MM.1S (cell line): ENCODE results near the gene ENHO.

Source experiments
- DNase-seq: peaks from one replicate; pipeline ENCODE4 v3.0.0-alpha.2; 2015
- H2AFZ ChIP-seq: fragments of 300-600 bp; sonication (generic); 2 replicates; pipeline ENCODE4 v1.6.0; 2016; ENCODE audit warnings: antibody characterized with exemption, low read length
- H3F3A ChIP-seq: fragments of 300-600 bp; sonication (generic); 2 replicates; pipeline ENCODE4 v1.6.1; 2016; ENCODE audit warnings: mild to moderate bottlenecking, antibody characterized with exemption, low read length, moderate library complexity, mixed read lengths; ENCODE audit not compliant: insufficient read depth
- H3K27ac ChIP-seq: fragments of 300-600 bp; sonication (generic); 2 replicates; pipeline ENCODE4 v1.5.1; 2016; ENCODE audit warnings: mild to moderate bottlenecking, low read length
- H3K27me3 ChIP-seq: fragments of 300-600 bp; sonication (generic); replicated peaks from 2 replicates; pipeline ENCODE4 v1.6.0; 2016; ENCODE audit warnings: low read length; ENCODE audit not compliant: insufficient read depth
- H3K36me3 ChIP-seq: fragments of 300-600 bp; sonication (generic); replicated peaks from 2 replicates; pipeline ENCODE4 v1.6.1; 2016; ENCODE audit warnings: mild to moderate bottlenecking, low read length, mixed read lengths; ENCODE audit not compliant: insufficient read depth
- H3K4me1 ChIP-seq: fragments of 300-600 bp; sonication (generic); 2 replicates; pipeline ENCODE4 v1.6.1; 2016; ENCODE audit warnings: low read length, mixed read lengths
- H3K4me2 ChIP-seq: fragments of 300-600 bp; sonication (generic); 2 replicates; pipeline ENCODE4 v1.6.0; 2016; ENCODE audit warnings: low read depth, low read length
- H3K4me3 ChIP-seq: fragments of 300-600 bp; sonication (generic); 2 replicates; pipeline ENCODE4 v1.5.1; 2016; ENCODE audit warnings: low read length, mixed read lengths
- H3K79me2 ChIP-seq: fragments of 300-600 bp; sonication (generic); 2 replicates; pipeline ENCODE4 v1.6.1; 2016; ENCODE audit warnings: mixed run types, low read length, mixed read lengths
- H3K9ac ChIP-seq: fragments of 300-600 bp; sonication (generic); 2 replicates; pipeline ENCODE4 v1.6.1; 2016; ENCODE audit warnings: low read length, mixed read lengths
- H3K9me2 ChIP-seq: fragments of 300-600 bp; sonication (generic); replicated peaks from 2 replicates; pipeline ENCODE4 v1.6.1; 2016; ENCODE audit warnings: mild to moderate bottlenecking, low read length, mixed read lengths; ENCODE audit not compliant: insufficient read depth
- H3K9me3 ChIP-seq: fragments of 300-600 bp; sonication (generic); replicated peaks from 2 replicates; pipeline ENCODE4 v1.6.1; 2016; ENCODE audit warnings: mild to moderate bottlenecking, low read length, mixed read lengths; ENCODE audit not compliant: insufficient read depth
- H4K20me1 ChIP-seq: fragments of 300-600 bp; sonication (generic); 2 replicates; pipeline ENCODE4 v1.6.1; 2016; ENCODE audit warnings: mild to moderate bottlenecking, low read length, moderate library complexity, mixed read lengths; ENCODE audit not compliant: insufficient read depth
- EZH2 ChIP-seq: fragments of 300-600 bp; sonication (generic); optimal IDR thresholded peaks from 2 replicates; pipeline ENCODE3; 2017; ENCODE audit warnings: low read depth, mild to moderate bottlenecking, antibody characterized with exemption, low read length, mixed read lengths
- EZH2phosphoT487 ChIP-seq: fragments of 300-600 bp; sonication (generic); IDR thresholded peaks from 2 replicates; pipeline ENCODE4 v1.6.1; 2018; ENCODE audit warnings: antibody characterized with exemption, low read length
- TF ChIP-seq, protein P1 (sequence below): fragments of 300-600 bp; sonication (generic); IDR thresholded peaks from 2 replicates; pipeline ENCODE4 v1.5.1; 2016; ENCODE audit warnings: antibody characterized with exemption, low read length, mixed read lengths

Gene ENHO

GRCh38 chr9:34570809-34571480 lies 48.2 kb upstream of the ENHO start:
- H3K9ac ChIP-seq: no peak overlapping the region
- no peak overlapping the region for H2AFZ ChIP-seq
- no peaks in the 10 kb centered on the region for H3K79me2 ChIP-seq
- no peak for TF ChIP-seq EZH2
- no peak for TF ChIP-seq EZH2phosphoT487
- TF ChIP-seq, protein P1, sequence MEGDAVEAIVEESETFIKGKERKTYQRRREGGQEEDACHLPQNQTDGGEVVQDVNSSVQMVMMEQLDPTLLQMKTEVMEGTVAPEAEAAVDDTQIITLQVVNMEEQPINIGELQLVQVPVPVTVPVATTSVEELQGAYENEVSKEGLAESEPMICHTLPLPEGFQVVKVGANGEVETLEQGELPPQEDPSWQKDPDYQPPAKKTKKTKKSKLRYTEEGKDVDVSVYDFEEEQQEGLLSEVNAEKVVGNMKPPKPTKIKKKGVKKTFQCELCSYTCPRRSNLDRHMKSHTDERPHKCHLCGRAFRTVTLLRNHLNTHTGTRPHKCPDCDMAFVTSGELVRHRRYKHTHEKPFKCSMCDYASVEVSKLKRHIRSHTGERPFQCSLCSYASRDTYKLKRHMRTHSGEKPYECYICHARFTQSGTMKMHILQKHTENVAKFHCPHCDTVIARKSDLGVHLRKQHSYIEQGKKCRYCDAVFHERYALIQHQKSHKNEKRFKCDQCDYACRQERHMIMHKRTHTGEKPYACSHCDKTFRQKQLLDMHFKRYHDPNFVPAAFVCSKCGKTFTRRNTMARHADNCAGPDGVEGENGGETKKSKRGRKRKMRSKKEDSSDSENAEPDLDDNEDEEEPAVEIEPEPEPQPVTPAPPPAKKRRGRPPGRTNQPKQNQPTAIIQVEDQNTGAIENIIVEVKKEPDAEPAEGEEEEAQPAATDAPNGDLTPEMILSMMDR: no peak
- H3K4me3 ChIP-seq: no peak overlapping the region
- no peaks in the 10 kb centered on the region for H3F3A ChIP-seq
- H3K9me3 ChIP-seq: no peaks in the 10 kb centered on the region
- H4K20me1 ChIP-seq: no peaks in the 10 kb centered on the region
- no peaks in the 10 kb centered on the region for H3K36me3 ChIP-seq
- no peak for DNase-seq
- peaks cover 89% of the 10 kb centered on the region for H3K27me3 ChIP-seq
- H3K27ac ChIP-seq: no peak overlapping the region
- no peaks in the 10 kb centered on the region for H3K9me2 ChIP-seq
- no peak overlapping the region for H3K4me2 ChIP-seq
- H3K4me1 ChIP-seq: no peaks in the 10 kb centered on the region

DNA sequence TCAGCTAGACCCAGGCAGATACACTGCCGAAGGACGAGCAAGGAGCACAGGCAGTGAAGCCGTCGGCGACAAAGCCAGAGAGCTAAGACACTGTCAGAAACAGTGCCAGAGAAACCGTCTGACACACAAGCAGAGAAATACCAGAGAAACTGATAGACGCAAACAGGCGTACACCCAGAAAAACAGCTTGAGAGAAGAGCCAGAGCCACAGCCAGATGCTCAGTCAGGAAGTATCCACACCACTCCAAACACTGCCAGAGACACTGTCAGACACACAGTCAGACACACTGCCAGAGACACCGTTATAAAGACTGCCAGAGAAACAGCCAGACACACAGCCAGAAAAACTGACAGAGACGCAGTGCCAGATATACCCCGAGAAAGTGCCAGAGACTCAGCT lies 47.6 kb upstream of the ENHO start:
- H2AFZ ChIP-seq: no peak overlapping the region
- H3K27me3 ChIP-seq: peaks cover 90% of the 10 kb centered on the region
- no peaks in the 10 kb centered on the region for H3F3A ChIP-seq
- no peak overlapping the region for H3K9ac ChIP-seq
- no peak for DNase-seq
- no peaks in the 10 kb centered on the region for H4K20me1 ChIP-seq
- TF ChIP-seq EZH2 (no peak), EZH2phosphoT487 (no peak)
- TF ChIP-seq, protein P1: no peak
- no peaks in the 10 kb centered on the region for H3K9me2 ChIP-seq
- no peaks in the 10 kb centered on the region for H3K36me3 ChIP-seq
- H3K79me2 ChIP-seq: no peaks in the 10 kb centered on the region
- H3K9me3 ChIP-seq: no peaks in the 10 kb centered on the region
- no peak overlapping the region for H3K27ac ChIP-seq
- no peak overlapping the region for H3K4me3 ChIP-seq
- H3K4me1 ChIP-seq: no peaks in the 10 kb centered on the region
- no peak overlapping the region for H3K4me2 ChIP-seq

DNA sequence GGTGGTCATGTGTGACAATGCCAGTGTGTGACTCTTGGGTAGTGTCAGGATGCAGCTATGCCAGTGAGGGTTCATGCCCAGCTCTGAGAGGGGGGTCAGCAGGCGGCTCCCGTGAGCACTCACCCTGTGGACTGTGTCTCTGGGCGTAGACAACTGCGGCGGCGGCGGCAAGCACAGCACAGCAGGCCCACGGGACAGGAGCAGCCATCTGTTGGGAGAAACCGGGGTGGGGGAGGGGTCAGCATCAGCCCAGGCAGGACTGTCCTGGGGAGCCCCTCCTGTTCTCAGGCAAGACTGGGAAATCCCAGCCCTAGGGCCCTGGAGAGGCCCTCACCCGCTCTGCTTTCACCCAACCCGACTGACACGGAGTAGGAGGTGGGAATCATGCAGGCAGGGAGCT lies 46.0 kb upstream of the ENHO start:
- Histone ChIP-seq H3K9me3 (no peaks in the 10 kb centered on the region), H3K36me3 (no peaks in the 10 kb centered on the region), H2AFZ (no peak overlapping the region), H3K4me1 (no peaks in the 10 kb centered on the region), H3K27me3 (peaks cover 88% of the 10 kb centered on the region), H4K20me1 (no peaks in the 10 kb centered on the region), H3K27ac (no peak overlapping the region), H3F3A (no peaks in the 10 kb centered on the region), H3K4me3 (no peak overlapping the region), H3K9ac (no peak overlapping the region), H3K9me2 (no peaks in the 10 kb centered on the region), H3K79me2 (no peaks in the 10 kb centered on the region), H3K4me2 (no peak overlapping the region)
- TF ChIP-seq EZH2 (no peak), EZH2phosphoT487 (no peak)
- TF ChIP-seq, protein P1: no peak
- DNase-seq: no peak
